Activated CD4-positive, alpha-beta memory T cell treated with anti-CD3 and anti-CD28 coated beads, Interleukin-2, amount 10 ng/mL, durations not matched to agents 7 days and 5 days (primary cell): ENCODE results near the gene RAPGEF3. TPM values are rescaled to one million over a fixed set of nuclear protein-coding genes. Genes with fewer than 3 reads are reported as not detected.

Source experiments
- CTCF ChIA-PET: fragments of 350-600 bp; sonication (Branson Sonifier 250); formaldehyde crosslinking; loops from one replicate; lab custom pipeline; 2021; ENCODE audit warnings: antibody characterized with exemption, inconsistent platforms; lab: Charles Lee
- POLR2A ChIA-PET: fragments of 350-600 bp; sonication (Branson Sonifier 250); formaldehyde crosslinking; loops from one replicate; lab custom pipeline; 2021; ENCODE audit warnings: antibody characterized with exemption; lab: Charles Lee
- DNase-seq: peaks from one replicate; pipeline ENCODE4 v3.0.0-alpha.2; 2020
- H3K27ac Mint-ChIP-seq: one replicate; pipeline ENCODE4 v1.8.0; 2021; ENCODE audit warnings: mild to moderate bottlenecking, mixed read lengths
- H3K27me3 Mint-ChIP-seq: one replicate; pipeline ENCODE4 v1.8.0; 2021; ENCODE audit warnings: mixed read lengths
- H3K36me3 Mint-ChIP-seq: one replicate; pipeline ENCODE4 v1.8.0; 2021; ENCODE audit warnings: low read depth, mixed read lengths
- H3K4me1 Mint-ChIP-seq: one replicate; pipeline ENCODE4 v1.8.0; 2021; ENCODE audit warnings: mixed read lengths
- H3K4me3 Mint-ChIP-seq: one replicate; pipeline ENCODE4 v1.8.0; 2021; ENCODE audit warnings: mild to moderate bottlenecking, mixed read lengths
- H3K9me3 Mint-ChIP-seq: one replicate; pipeline ENCODE4 v1.8.0; 2021; ENCODE audit warnings: mixed read lengths
- total RNA-seq, 2 experiments: library from RNA; stranded (reverse); gene quantifications; one replicate each; pipeline ENCODE4 v1.2.3, GENCODE V29; 2021

RAPGEF3 gene
- total RNA-seq, 2 experiments from 2014 or later, result 1.4 to 1.6 TPM

DNA sequence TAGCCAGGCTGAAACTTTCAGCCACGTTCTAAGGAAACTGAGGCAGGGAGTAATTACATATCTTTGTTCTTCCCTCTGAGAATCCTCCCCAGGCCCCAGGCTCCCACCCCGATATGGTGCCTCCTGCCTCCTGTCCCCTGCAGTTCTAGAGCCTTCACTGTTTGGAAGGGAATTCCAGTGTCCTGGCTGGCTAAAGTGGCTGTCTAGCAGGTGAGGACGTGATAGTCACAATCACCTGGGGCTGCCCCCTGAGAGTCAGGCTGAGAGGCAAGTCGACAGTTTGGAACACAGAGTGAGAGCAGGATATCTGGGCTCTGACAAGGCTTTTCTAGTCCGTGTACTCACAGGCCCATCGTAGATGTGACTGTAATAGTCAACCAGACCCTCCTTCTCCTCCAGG lies 46.5 kb downstream of the RAPGEF3 start:
- peaks cover 37% of the 10 kb centered on the region for H3K4me1 Mint-ChIP-seq
- POLR2A ChIA-PET, result no interaction called here
- no peaks in the 10 kb centered on the region for H3K9me3 Mint-ChIP-seq
- no peak overlapping the region for H3K4me3 Mint-ChIP-seq
- no peak overlapping the region for H3K27ac Mint-ChIP-seq
- peaks cover 4% of the 10 kb centered on the region for H3K36me3 Mint-ChIP-seq
- CTCF ChIA-PET, result interaction anchor here (10.4 to 10.9 kb wide), 2 partner anchors 30 to 57 kb away, joined by 87 to 115 read pairs; partner anchors contain the start of gene SLC48A1
- no peak for DNase-seq
- H3K27me3 Mint-ChIP-seq, result no peaks in the 10 kb centered on the region

DNA sequence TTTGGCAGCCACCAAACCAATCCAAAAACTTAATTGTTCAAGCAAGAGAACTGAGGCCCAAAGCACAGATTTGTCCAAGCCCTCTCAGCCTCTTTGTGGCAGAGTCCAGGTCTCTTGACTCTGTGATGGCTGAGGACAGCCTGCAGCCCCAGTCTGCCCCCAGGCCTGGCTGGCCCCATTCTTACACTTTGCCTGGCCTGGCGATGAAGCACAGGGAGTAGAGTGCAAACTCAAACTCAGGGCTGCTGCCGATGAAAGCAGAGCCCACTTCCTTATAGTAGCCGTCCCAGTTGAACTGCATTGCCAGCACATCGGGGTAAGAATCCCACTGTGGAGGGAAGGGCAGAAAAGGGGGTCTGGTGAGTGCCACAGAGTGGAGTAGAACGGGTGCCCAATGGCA lies 47.2 kb downstream of the RAPGEF3 start:
- peaks cover 42% of the 10 kb centered on the region for H3K4me1 Mint-ChIP-seq
- peaks cover 4% of the 10 kb centered on the region for H3K36me3 Mint-ChIP-seq
- no peak overlapping the region for H3K27ac Mint-ChIP-seq
- no peaks in the 10 kb centered on the region for H3K27me3 Mint-ChIP-seq
- no peaks in the 10 kb centered on the region for H3K9me3 Mint-ChIP-seq
- DNase-seq, result no peak
- POLR2A ChIA-PET, result no interaction called here
- H3K4me3 Mint-ChIP-seq, result no peak overlapping the region
- CTCF ChIA-PET, result interaction anchor here (0.6 to 10.9 kb wide), 5 partner anchors 7 to 60 kb away, joined by 3 to 115 read pairs (median 3); partner anchors contain the start of gene SLC48A1

DNA sequence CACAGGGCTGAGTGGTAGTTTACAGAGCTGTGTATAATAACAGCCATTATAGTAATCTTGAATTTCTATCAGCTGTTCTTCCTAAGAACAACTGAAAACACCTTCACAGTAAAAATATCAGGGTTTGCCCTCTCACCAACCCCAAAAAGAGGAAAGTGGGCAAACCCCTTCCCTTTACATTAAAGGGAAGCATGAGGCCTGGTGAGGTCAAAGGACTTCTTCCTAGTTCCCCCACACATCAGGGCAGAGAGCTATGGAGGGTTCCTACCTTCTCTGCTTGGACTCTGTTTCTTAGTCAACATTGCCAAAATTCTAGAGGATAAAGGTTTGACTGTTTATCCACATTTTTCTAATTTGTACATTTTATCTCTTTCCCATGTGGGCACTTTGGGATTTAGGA lies 48.4 kb downstream of the RAPGEF3 start:
- DNase-seq, result no peak
- H3K36me3 Mint-ChIP-seq, result peaks cover 9% of the 10 kb centered on the region
- no peak overlapping the region for H3K27ac Mint-ChIP-seq
- ChIA-PET CTCF (interaction anchor here (1.1 to 10.9 kb wide), 5 partner anchors 9 to 59 kb away, joined by 3 to 115 read pairs (median 6); partner anchors contain the start of genes ENDOU and SLC48A1), POLR2A (no interaction called here)
- peaks cover 39% of the 10 kb centered on the region for H3K4me1 Mint-ChIP-seq
- H3K27me3 Mint-ChIP-seq, result no peaks in the 10 kb centered on the region
- no peak overlapping the region for H3K4me3 Mint-ChIP-seq
- H3K9me3 Mint-ChIP-seq, result no peaks in the 10 kb centered on the region

DNA sequence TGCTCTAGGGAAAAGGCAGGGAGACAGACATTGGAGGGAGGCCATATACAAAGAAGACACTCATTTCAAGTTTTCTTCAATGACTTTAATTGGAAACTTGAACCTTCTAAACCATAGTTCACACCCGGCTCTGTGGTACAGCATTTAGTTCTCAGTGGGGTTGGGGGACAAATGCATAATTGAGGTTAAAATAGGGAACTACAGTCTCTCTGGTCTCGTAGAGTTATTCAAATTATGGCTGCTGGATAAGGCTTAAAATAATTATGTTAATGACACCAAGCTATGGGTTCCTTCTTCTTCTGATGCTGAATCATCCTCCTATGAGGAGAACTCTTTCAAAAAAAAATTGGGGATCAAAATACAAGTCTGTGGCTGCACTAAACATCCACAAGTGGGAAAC lies 49.0 kb downstream of the RAPGEF3 start:
- H3K4me1 Mint-ChIP-seq, result peaks cover 40% of the 10 kb centered on the region
- peaks cover 9% of the 10 kb centered on the region for H3K36me3 Mint-ChIP-seq
- no peaks in the 10 kb centered on the region for H3K9me3 Mint-ChIP-seq
- H3K27ac Mint-ChIP-seq, result no peak overlapping the region
- POLR2A ChIA-PET, result no interaction called here
- CTCF ChIA-PET, result interaction anchor here (1.4 to 10.9 kb wide), 3 partner anchors 16 to 60 kb away, joined by 6 to 115 read pairs (median 87); partner anchors contain the start of genes ENDOU and SLC48A1
- no peaks in the 10 kb centered on the region for H3K27me3 Mint-ChIP-seq
- no peak overlapping the region for H3K4me3 Mint-ChIP-seq
- DNase-seq, result no peak

DNA sequence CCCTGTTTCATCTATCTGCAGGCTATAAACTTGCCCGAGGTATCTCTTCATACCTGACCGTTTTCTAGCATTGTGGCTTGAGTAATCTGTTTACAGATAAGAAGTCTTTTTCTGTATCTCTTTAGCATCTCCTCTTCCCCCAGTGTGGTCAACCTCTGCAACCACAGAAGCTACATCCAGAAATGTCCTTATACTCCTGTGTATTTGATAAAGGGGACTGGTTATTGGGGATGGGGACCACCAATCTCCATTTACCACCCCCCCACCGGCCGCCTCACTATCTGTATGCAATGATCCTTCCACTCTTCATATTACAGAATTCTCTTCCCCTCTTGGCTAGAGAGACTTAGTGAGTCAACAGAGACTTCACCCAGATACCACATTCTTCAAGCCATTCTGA lies 49.4 kb downstream of the RAPGEF3 start:
- Mint-ChIP-seq H3K9me3 (no peaks in the 10 kb centered on the region), H3K4me1 (peaks cover 42% of the 10 kb centered on the region), H3K4me3 (no peak overlapping the region), H3K27me3 (no peaks in the 10 kb centered on the region), H3K27ac (no peak overlapping the region), H3K36me3 (peaks cover 9% of the 10 kb centered on the region)
- no peak for DNase-seq
- POLR2A ChIA-PET, result no interaction called here
- CTCF ChIA-PET, result interaction anchor here (1.4 to 10.9 kb wide), 2 partner anchors 17 to 33 kb away, joined by 6 to 87 read pairs; partner anchors contain the start of gene ENDOU

DNA sequence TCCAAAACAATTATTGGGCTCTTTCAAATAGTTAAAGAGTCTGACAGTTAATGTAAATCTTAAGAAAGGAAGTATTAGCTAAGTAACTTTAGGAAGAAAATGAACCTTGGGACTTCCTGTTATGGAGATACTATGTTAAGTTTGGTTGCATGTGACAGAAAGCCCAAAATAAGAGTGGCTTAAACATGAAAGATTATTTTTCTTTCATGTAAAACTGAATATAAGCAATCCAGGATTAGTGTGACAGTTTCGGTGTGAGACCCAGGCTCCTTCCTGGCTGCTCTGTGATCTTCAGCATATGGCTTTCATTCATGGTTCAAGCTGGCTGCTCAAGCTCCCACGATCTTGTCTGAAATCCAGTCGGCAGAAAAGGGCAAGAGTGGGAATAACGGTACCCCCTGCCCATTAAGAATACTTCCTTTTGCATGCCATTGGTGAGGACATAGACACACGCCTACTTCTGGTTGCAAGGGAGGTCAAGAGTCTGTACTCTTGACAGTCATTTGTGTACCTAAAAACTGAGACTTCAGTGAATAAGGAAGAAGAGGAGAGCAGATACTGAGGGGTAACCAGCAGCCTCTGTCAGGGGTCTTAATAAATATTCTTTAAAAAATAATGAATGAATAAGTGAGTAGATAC lies 50.7 kb downstream of the RAPGEF3 start:
- peaks cover 17% of the 10 kb centered on the region for H3K36me3 Mint-ChIP-seq
- ChIA-PET CTCF (interaction anchor here (1.1 to 4.1 kb wide), 7 partner anchors 7 to 132 kb away, joined by 3 to 22 read pairs (median 5); no protein-coding TSS in a partner anchor), POLR2A (interaction anchor here (1.0 to 3.1 kb wide), 6 partner anchors 36 to 490 kb away, joined by 3 to 19 read pairs (median 5); partner anchors contain the start of gene VDR)
- H3K4me3 Mint-ChIP-seq, result peak overlapping the region; percentile 62
- no peaks in the 10 kb centered on the region for H3K27me3 Mint-ChIP-seq
- no peaks in the 10 kb centered on the region for H3K9me3 Mint-ChIP-seq
- H3K4me1 Mint-ChIP-seq, result peaks cover 53% of the 10 kb centered on the region
- H3K27ac Mint-ChIP-seq, result peak overlapping the region; percentile 69
- DNase-seq, result no peak

DNA sequence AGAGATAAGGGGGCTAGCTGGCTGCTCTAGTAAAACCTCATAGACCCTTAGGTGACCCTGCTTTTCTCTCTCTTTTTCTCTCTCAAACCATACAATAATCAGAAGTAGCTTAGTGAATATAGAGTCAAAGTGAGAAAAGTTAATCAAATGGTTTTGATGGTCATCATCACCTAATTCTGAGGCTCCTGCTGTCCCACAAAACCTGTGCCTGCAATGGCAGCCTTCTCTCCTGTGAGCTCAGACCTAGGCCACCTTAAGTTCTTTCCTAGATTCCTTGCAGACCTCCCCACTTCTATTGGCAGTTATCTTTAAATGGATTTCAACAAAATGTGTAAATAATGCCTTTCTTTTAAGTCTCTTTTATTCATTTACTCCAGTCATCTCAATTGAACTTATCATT lies 51.3 kb downstream of the RAPGEF3 start:
- no peaks in the 10 kb centered on the region for H3K27me3 Mint-ChIP-seq
- CTCF ChIA-PET, result interaction anchor here (1.1 to 4.1 kb wide), 8 partner anchors 8 to 133 kb away, joined by 3 to 22 read pairs (median 4); no protein-coding TSS in a partner anchor
- peak overlapping the region; percentile 62 for H3K4me3 Mint-ChIP-seq
- H3K4me1 Mint-ChIP-seq, result peaks cover 57% of the 10 kb centered on the region
- peak overlapping the region; percentile 69 for H3K27ac Mint-ChIP-seq
- no peak for DNase-seq
- H3K36me3 Mint-ChIP-seq, result peaks cover 19% of the 10 kb centered on the region
- no peaks in the 10 kb centered on the region for H3K9me3 Mint-ChIP-seq
- POLR2A ChIA-PET, result interaction anchor here (0.7 to 3.1 kb wide), 10 partner anchors 8 to 491 kb away, joined by 3 to 19 read pairs (median 3); partner anchors contain the start of gene SLC48A1

DNA sequence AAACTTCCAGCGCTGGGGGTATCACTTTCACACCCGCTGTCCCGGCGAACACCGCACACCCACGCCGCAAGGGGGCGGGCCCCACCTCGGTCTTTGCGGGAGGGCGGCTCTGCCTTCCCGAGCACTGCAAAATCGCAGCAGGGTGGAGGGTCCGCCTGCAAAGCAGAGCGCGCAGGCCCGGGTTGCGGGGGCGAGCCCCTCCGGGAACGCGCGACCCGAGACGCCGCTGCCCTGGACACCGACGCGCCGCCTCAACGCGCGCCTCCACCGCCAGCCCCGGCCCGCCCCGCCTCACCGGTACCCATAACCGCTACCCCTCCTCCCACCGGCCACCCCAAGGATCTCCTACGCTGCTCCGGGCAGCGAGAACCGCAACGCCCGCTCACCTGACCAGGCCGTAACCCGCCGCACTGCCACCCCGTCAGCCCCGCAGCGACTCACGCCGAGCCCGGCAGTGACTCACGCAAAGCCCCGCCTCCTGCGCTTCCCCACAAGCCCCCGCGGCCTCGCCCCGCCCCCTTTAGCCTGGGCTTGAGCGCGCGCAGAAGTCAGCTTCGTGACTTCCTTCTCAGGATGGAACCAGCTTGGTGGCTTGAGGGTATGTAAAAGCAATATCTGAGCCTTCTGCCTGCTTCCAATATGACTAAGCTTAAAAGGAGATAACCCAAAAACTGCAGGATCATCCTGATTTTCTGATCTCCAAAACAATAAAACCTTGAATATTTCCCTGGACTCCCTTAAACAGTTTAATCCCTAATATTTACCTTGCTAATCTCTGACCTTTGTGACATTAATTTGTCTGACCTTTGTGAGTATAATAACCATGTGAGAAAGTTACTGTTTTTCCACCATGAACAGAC lies 52.9 kb downstream of the RAPGEF3 start, which contains the start of gene RPAP3:
Gene RPAP3 (minus strand): TSS at position 465 of the 860 bp plus-strand sequence. CDS start 3,190 bp downstream, outside the sequence.
- Mint-ChIP-seq H3K9me3 (no peaks in the 10 kb centered on the region), H3K36me3 (peaks cover 23% of the 10 kb centered on the region), H3K27me3 (no peaks in the 10 kb centered on the region), H3K4me3 (peak within 1 kb of the TSS; percentile 95), H3K4me1 (peaks cover 58% of the 10 kb centered on the region), H3K27ac (peak within 1 kb of the TSS; percentile 99)
- DNase-seq, result peak; percentile 98
- ChIA-PET POLR2A (interaction anchor here (0.7 to 3.1 kb wide), 33 partner anchors 8 to 1437 kb away, joined by 3 to 19 read pairs (median 3); partner anchors contain the start of genes ENDOU, HDAC7, KANSL2 and SLC38A1), CTCF (interaction anchor here (0.8 to 4.1 kb wide), 19 partner anchors 8 to 477 kb away, joined by 3 to 22 read pairs (median 4); partner anchors contain the start of gene CCDC184)

DNA sequence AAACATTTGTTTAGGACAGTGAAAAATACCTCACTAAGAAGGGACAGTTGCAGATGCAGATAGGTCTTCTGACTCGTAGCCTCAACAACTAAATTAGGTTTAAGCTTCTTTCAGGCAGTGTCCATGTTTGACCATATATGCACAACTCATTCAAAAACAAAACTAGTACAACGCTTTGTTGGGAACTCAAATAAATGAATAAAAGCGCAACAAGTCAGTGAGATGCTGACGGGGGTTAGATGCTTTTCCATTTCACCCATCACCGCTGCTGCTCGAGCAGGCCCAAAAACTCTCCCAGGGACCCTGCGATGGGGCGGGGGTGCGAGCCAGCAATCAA lies 53.5 kb downstream of the RAPGEF3 start:
- Mint-ChIP-seq H3K27me3 (no peaks in the 10 kb centered on the region), H3K4me1 (peaks cover 60% of the 10 kb centered on the region), H3K9me3 (no peaks in the 10 kb centered on the region), H3K4me3 (peak overlapping the region; percentile 95), H3K36me3 (peaks cover 29% of the 10 kb centered on the region), H3K27ac (peak overlapping the region; percentile 71)
- DNase-seq, result no peak
- CTCF ChIA-PET, result interaction anchor here (0.6 to 4.1 kb wide), 6 partner anchors 10 to 175 kb away, joined by 3 to 20 read pairs (median 4); no protein-coding TSS in a partner anchor
- POLR2A ChIA-PET, result interaction anchor here (0.8 to 1.7 kb wide), 7 partner anchors 10 to 1436 kb away, joined by 3 to 6 read pairs (median 3); partner anchors contain the start of genes KANSL2 and SLC38A1

DNA sequence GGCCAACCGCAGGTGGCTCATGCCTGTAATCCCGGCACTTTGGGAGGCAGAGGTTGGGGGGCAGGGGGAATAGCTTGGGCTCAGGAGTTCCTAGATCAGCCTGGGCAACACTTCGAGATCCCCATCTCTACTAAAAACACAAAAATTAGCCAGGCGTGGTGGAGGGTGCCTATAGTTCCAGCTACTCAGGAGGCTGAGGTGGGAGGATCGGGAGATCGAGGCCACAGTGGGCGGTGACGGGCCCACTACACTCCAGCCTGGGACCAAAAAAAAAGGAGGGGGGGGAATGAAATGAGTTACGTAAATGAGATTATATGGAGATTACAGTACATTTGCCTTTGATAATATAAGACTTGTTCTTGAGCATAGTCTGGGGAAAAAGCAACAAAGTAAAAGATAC lies 54.0 kb downstream of the RAPGEF3 start:
- Mint-ChIP-seq H3K4me3 (peak overlapping the region; percentile 95), H3K27ac (peak overlapping the region; percentile 71), H3K36me3 (peaks cover 32% of the 10 kb centered on the region), H3K27me3 (no peaks in the 10 kb centered on the region), H3K4me1 (peaks cover 58% of the 10 kb centered on the region), H3K9me3 (no peaks in the 10 kb centered on the region)
- ChIA-PET POLR2A (interaction anchor here (0.8 to 1.7 kb wide), 4 partner anchors 9 to 1436 kb away, joined by 3 to 4 read pairs (median 3); partner anchors contain the start of gene SLC38A1), CTCF (interaction anchor here (0.6 to 4.1 kb wide), 6 partner anchors 10 to 175 kb away, joined by 3 to 20 read pairs (median 4); no protein-coding TSS in a partner anchor)
- no peak for DNase-seq

DNA sequence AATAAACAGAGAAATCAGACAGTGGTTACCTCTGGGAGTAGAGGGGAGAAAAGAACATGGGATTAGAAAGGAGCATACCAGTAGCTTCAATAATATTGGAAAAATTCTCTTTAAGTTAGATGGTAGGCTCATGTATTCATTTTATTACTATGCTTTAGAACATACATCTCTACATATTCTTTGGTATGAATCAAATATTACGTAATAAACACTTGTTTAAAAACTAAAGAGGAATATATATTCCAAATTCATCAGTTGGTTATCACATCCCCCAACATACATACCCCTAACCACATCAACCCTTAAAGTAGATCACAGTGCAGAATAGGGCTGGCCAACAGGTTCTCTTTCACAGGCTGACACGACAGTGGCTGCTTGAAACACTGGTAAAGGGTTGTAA lies 58.4 kb downstream of the RAPGEF3 start:
- H3K9me3 Mint-ChIP-seq, result no peaks in the 10 kb centered on the region
- no peak overlapping the region for H3K4me3 Mint-ChIP-seq
- DNase-seq, result no peak
- ChIA-PET CTCF (no interaction called here), POLR2A (no interaction called here)
- no peak overlapping the region for H3K27ac Mint-ChIP-seq
- peaks cover 25% of the 10 kb centered on the region for H3K4me1 Mint-ChIP-seq
- H3K27me3 Mint-ChIP-seq, result no peaks in the 10 kb centered on the region
- peaks cover 34% of the 10 kb centered on the region for H3K36me3 Mint-ChIP-seq

DNA sequence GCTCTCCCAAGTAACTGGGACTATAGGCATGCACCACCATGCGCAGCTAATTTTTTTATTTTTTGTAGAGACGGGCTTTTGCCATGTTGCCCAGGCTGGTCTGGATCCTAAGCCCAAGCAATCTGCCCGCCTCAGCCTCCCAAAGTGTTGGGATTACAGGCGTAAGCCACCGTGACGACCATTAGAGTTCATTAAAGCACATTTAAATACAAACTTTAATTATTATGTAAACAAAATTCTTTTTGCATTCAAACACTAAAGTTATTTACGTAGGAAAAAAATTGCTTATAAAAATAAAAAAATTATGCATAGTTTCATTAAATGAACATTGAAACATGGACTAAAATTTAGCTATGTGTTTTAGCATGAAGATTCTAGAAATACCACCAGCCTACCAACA lies 60.0 kb downstream of the RAPGEF3 start:
- Mint-ChIP-seq H3K27me3 (no peaks in the 10 kb centered on the region), H3K4me1 (peaks cover 13% of the 10 kb centered on the region), H3K9me3 (no peaks in the 10 kb centered on the region), H3K27ac (no peak overlapping the region), H3K4me3 (no peak overlapping the region), H3K36me3 (peaks cover 39% of the 10 kb centered on the region)
- no peak for DNase-seq
- CTCF ChIA-PET, result interaction anchor here (0.7 kb wide), 1 partner anchor 69 kb away, joined by 3 read pairs; no protein-coding TSS in a partner anchor
- POLR2A ChIA-PET, result no interaction called here
